B cell (primary cell): ENCODE measurements around the gene CPT1A. TPM values are rescaled to one million over a fixed set of nuclear protein-coding genes. Genes with fewer than 3 reads are reported as not detected.

Source experiments
- ATAC-seq: fragments of 200-7000 bp; cut with Tn5 transposase; one replicate; pipeline ENCODE4 v1.10.0; 2021; ENCODE audit warnings: low read depth, mild to moderate bottlenecking, moderate number of reproducible peaks, moderate library complexity
- CTCF ChIA-PET: fragments of 350-600 bp; sonication (Branson Sonifier 250); formaldehyde crosslinking; loops from one replicate; lab custom pipeline; 2021; ENCODE audit warnings: antibody characterized with exemption, inconsistent platforms; lab: Charles Lee
- POLR2A ChIA-PET: fragments of 350-600 bp; sonication (Branson Sonifier 250); formaldehyde crosslinking; loops from one replicate; lab custom pipeline; 2021; ENCODE audit warnings: antibody characterized with exemption; lab: Charles Lee
- DNase-seq: peaks from one replicate; pipeline ENCODE4 v3.0.0; 2013
- H2AFZ ChIP-seq: 2 replicates; pipeline ENCODE4 v1.6.1; 2012; ENCODE audit warnings: mild to moderate bottlenecking, low read depth, low read length; ENCODE audit not compliant: insufficient read depth, poor library complexity, severe bottlenecking
- H3K27ac ChIP-seq, 2 donors: 1 replicate in 1 of 2; 2 replicates in 1 of 2; pipeline ENCODE4 v1.5.1; 2012 to 2013; ENCODE audit warnings: low read length in 2 of 2, mild to moderate bottlenecking in 2 of 2, moderate library complexity in 1 of 2
- H3K27me3 ChIP-seq, 4 experiments: fragments of 200-600 bp in 1 of 4; sonication (generic) in 1 of 4; replicated peaks in 1 of 4; 1 replicate in 2 of 4; 2 replicates in 2 of 4; pipeline versions ENCODE4 v1.6.1 to v1.7.0; 2013 to 2016; ENCODE audit warnings: low read length in 3 of 4, mild to moderate bottlenecking in 2 of 4, mixed read lengths in 1 of 4, moderate library complexity in 1 of 4; ENCODE audit not compliant: insufficient read depth in 4 of 4, control insufficient read depth in 3 of 4; ENCODE audit errors: control extremely low read depth in 1 of 4
- H3K36me3 ChIP-seq, 2 experiments: replicated peaks in 1 of 2; 1 replicate in 1 of 2; 2 replicates in 1 of 2; pipeline versions ENCODE4 v1.6.1 to v1.7.1; 2013; ENCODE audit warnings: low read length in 1 of 2; ENCODE audit not compliant: insufficient read depth in 2 of 2, control insufficient read depth in 1 of 2; ENCODE audit errors: control extremely low read depth in 1 of 2, extremely low read depth in 1 of 2
- H3K4me1 ChIP-seq, 2 donors: fragments of 200-600 bp in 1 of 2; sonication (generic) in 1 of 2; 1 replicate in 1 of 2; 2 replicates in 1 of 2; pipeline versions ENCODE4 v1.5.1 to v1.6.1; 2013 to 2017; ENCODE audit warnings: low read length in 2 of 2; ENCODE audit not compliant: control insufficient read depth in 2 of 2, insufficient read depth in 2 of 2
- H3K4me2 ChIP-seq: replicated peaks from 2 replicates; pipeline ENCODE3; 2012; ENCODE audit warnings: mild to moderate bottlenecking, low read depth, low read length; ENCODE audit not compliant: poor library complexity, severe bottlenecking
- H3K4me3 ChIP-seq, 5 experiments: fragments of 200-600 bp in 1 of 5; sonication (generic) in 1 of 5; 1 replicate in 3 of 5; 2 replicates in 2 of 5; pipeline versions ENCODE4 v1.5.1 to v1.7.0; 2011 to 2016; ENCODE audit warnings: low read length in 4 of 5, mild to moderate bottlenecking in 4 of 5, low read depth in 2 of 5, control low read depth in 1 of 5, moderate library complexity in 1 of 5; ENCODE audit not compliant: insufficient read depth in 1 of 5; ENCODE audit errors: control extremely low read depth in 1 of 5, extremely low read depth in 1 of 5
- H3K79me2 ChIP-seq: fragments of 200-600 bp; sonication (generic); one replicate; pipeline ENCODE4 v1.6.0; 2016; ENCODE audit warnings: low read length; ENCODE audit not compliant: control insufficient read depth, insufficient read depth
- H3K9ac ChIP-seq: fragments of 200-600 bp; sonication (generic); 2 replicates; pipeline ENCODE4 v1.6.1; 2017; ENCODE audit warnings: mild to moderate bottlenecking, low read length, moderate library complexity
- H3K9me3 ChIP-seq, 3 donors: one replicate each; pipeline versions ENCODE4 v1.6.1 to v1.7.1; 2013; ENCODE audit warnings: low read length in 2 of 3; ENCODE audit not compliant: control insufficient read depth in 2 of 3, insufficient read depth in 1 of 3; ENCODE audit errors: control extremely low read depth in 1 of 3
- H4K20me1 ChIP-seq: 2 replicates; pipeline ENCODE4 v1.6.0; 2012; ENCODE audit warnings: mild to moderate bottlenecking, low read length; ENCODE audit not compliant: insufficient read depth, control insufficient read depth, poor library complexity, severe bottlenecking
- H3K27ac Mint-ChIP-seq: one replicate; pipeline ENCODE4 v1.8.0; 2021; ENCODE audit warnings: mixed read lengths
- H3K27me3 Mint-ChIP-seq: one replicate; pipeline ENCODE4 v1.8.0; 2021; ENCODE audit warnings: mixed read lengths
- H3K4me1 Mint-ChIP-seq: one replicate; pipeline ENCODE4 v1.8.0; 2021; ENCODE audit warnings: mixed read lengths
- H3K4me3 Mint-ChIP-seq: one replicate; pipeline ENCODE4 v1.8.0; 2021; ENCODE audit warnings: mixed read lengths
- H3K9me3 Mint-ChIP-seq: one replicate; pipeline ENCODE4 v1.8.0; 2022; ENCODE audit warnings: mixed read lengths; ENCODE audit not compliant: insufficient read depth
- EZH2 ChIP-seq: IDR thresholded peaks from 2 replicates; pipeline ENCODE4 v1.6.1; 2012; ENCODE audit warnings: borderline replicate concordance, low read depth, mild to moderate bottlenecking, moderate library complexity, low read length; ENCODE audit not compliant: insufficient read depth, poor library complexity, severe bottlenecking
- WGBS: methylation state at CpG from one replicate; pipeline ENCODE4 v1.1.5; 2013; ENCODE audit warnings: missing lambda C conversion rate; ENCODE audit not compliant: insufficient coverage; 5-methylcytosine and 5-hydroxymethylcytosine counted together
- intact Hi-C: fragments of 100-400 bp; cut with micrococcal nuclease; formaldehyde crosslinking; loops from one replicate; pipeline ENCODE4 v1.10.0; 2022
- polyA plus RNA-seq: library from polyadenylated mRNA; depleted of rRNA; stranded (reverse); fragments of >200 nt; gene quantifications from 2 replicates; pipeline ENCODE4 v1.2.3, GENCODE V29; 2012
- total RNA-seq, 2 donors: library from RNA; stranded (reverse); fragments of 120-200 nt in 1 of 2; gene quantifications; 1 replicate in 1 of 2; 2 replicates in 1 of 2; pipeline versions ENCODE4 v1.2.3 to v1.2.4, GENCODE V29; 2013 to 2022
- TF ChIP-seq, protein P1 (sequence below): fragments of 200-600 bp; IDR thresholded peaks from one replicate; pipeline ENCODE4 v1.8.0; 2022; ENCODE audit warnings: antibody characterized with exemption, mild to moderate bottlenecking

The CPT1A gene
- total and polyA plus RNA-seq, 2 donors (not counting 1 experiment from before 2014, with no cell fraction given) = 15.6 to 40.8 TPM

DNA sequence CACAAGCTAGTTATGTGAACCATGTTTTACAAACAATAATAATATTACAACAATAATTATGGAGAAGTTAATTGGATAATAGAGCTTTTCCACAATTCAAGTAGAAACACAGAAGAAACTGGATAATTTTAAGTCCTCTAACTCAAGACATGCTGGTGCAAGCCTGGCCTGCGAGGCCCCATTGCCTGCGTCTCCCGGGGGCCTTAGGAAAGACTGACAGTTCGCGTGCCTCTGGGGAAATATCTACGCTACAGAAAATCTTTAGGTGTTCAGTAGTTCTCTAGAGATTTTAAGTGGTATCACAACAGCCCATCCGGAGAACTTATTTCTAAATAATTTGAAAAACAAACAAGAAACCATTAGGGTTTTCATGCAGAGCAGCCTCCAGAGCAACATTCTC lies 134.2 kb downstream of the CPT1A start:
- TF ChIP-seq, protein P1, sequence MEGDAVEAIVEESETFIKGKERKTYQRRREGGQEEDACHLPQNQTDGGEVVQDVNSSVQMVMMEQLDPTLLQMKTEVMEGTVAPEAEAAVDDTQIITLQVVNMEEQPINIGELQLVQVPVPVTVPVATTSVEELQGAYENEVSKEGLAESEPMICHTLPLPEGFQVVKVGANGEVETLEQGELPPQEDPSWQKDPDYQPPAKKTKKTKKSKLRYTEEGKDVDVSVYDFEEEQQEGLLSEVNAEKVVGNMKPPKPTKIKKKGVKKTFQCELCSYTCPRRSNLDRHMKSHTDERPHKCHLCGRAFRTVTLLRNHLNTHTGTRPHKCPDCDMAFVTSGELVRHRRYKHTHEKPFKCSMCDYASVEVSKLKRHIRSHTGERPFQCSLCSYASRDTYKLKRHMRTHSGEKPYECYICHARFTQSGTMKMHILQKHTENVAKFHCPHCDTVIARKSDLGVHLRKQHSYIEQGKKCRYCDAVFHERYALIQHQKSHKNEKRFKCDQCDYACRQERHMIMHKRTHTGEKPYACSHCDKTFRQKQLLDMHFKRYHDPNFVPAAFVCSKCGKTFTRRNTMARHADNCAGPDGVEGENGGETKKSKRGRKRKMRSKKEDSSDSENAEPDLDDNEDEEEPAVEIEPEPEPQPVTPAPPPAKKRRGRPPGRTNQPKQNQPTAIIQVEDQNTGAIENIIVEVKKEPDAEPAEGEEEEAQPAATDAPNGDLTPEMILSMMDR = no peak
- TF ChIP-seq EZH2 = no peak
- no peaks in the 10 kb centered on the region for H3K9me3 Mint-ChIP-seq
- H3K4me3 Mint-ChIP-seq = no peak overlapping the region
- no peaks in the 10 kb centered on the region for H3K79me2 ChIP-seq
- H3K27me3 Mint-ChIP-seq = peaks cover 5% of the 10 kb centered on the region
- no peak overlapping the region for H3K4me2 ChIP-seq
- no peak overlapping the region for H3K27ac Mint-ChIP-seq
- no peaks in the 10 kb centered on the region for H3K36me3 ChIP-seq
- no peaks in the 10 kb centered on the region for H3K4me1 Mint-ChIP-seq
- ATAC-seq (no peak), DNase-seq (no peak)
- no peak overlapping the region for H2AFZ ChIP-seq
- no peaks in the 10 kb centered on the region for H3K9me3 ChIP-seq
- CTCF ChIA-PET = no interaction called here
- H3K27ac ChIP-seq = no peak overlapping the region
- no peaks in the 10 kb centered on the region for H3K27me3 ChIP-seq
- no peak overlapping the region for H3K4me3 ChIP-seq
- H3K4me1 ChIP-seq = no peaks in the 10 kb centered on the region
- H4K20me1 ChIP-seq = no peaks in the 10 kb centered on the region
- H3K9ac ChIP-seq = no peak overlapping the region
- POLR2A ChIA-PET = no interaction called here
- intact Hi-C loops = no loop called here
- WGBS = no CpG with 5 or more reads among the region's 7 CpGs

DNA sequence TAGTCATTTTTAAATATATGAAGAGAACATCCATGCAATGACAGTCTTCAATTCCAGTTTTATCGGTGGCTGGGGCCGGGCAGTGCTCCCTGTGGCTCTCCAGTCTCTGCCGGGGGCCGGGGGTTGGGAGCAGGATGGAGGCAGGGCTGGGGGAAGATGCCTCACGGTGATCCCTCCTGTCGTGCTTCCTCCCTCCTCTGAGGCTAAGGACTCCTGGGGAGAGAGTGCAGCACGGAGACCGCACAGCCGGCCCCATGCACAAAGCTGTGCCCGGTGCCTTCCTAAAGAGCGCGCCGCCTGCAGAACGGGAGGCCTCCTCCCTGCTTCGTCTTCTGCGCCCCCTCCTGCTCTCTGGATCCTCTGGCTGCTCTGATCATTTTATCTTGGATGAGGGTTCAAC lies 136.8 kb downstream of the CPT1A start:
- H3K9me3 Mint-ChIP-seq = no peaks in the 10 kb centered on the region
- no peaks in the 10 kb centered on the region for H3K4me1 Mint-ChIP-seq
- no peak overlapping the region for H2AFZ ChIP-seq
- no peak overlapping the region for H3K4me3 Mint-ChIP-seq
- no peak for DNase-seq
- POLR2A ChIA-PET = no interaction called here
- no peak overlapping the region for H3K4me2 ChIP-seq
- intact Hi-C loops = no loop called here
- H3K36me3 ChIP-seq = no peaks in the 10 kb centered on the region
- H3K4me3 ChIP-seq = no peak overlapping the region
- no peak overlapping the region for H3K9ac ChIP-seq
- ATAC-seq = no peak
- CTCF ChIA-PET = no interaction called here
- H4K20me1 ChIP-seq = no peaks in the 10 kb centered on the region
- no peaks in the 10 kb centered on the region for H3K9me3 ChIP-seq
- H3K27ac ChIP-seq = no peak overlapping the region
- no peak overlapping the region for H3K27ac Mint-ChIP-seq
- H3K79me2 ChIP-seq = no peaks in the 10 kb centered on the region
- no peaks in the 10 kb centered on the region for H3K27me3 ChIP-seq
- no peak for TF ChIP-seq EZH2
- TF ChIP-seq, protein P1 = no peak
- H3K27me3 Mint-ChIP-seq = peaks cover 12% of the 10 kb centered on the region
- no peaks in the 10 kb centered on the region for H3K4me1 ChIP-seq
- WGBS = 87% methylated on average over 12 of the region's 16 CpGs

Other genes with a start within 250 kb of the CPT1A start
- gene GAL, start 157.4 kb downstream of the CPT1A start, total RNA-seq = not detected in 2 replicates
- gene GAL, start 157.4 kb downstream of the CPT1A start, polyA plus RNA-seq = not detected in 2 replicates
- gene TESMIN, start 90.4 kb downstream of the CPT1A start, total RNA-seq = 4.3 and 4.6 TPM in 2 replicates
- 0.79 and 3.2 TPM in 2 replicates for gene TESMIN, start 90.4 kb downstream of the CPT1A start, polyA plus RNA-seq
- gene MRPL21, start 61.9 kb upstream of the CPT1A start, total RNA-seq = 34.4 and 35.8 TPM in 2 replicates
- 20.4 and 23.8 TPM in 2 replicates for gene MRPL21, start 61.9 kb upstream of the CPT1A start, polyA plus RNA-seq
- gene IGHMBP2, start 62.0 kb upstream of the CPT1A start, total RNA-seq = 37.0 and 41.4 TPM in 2 replicates
- gene IGHMBP2, start 62.0 kb upstream of the CPT1A start, polyA plus RNA-seq = 18.3 and 42.9 TPM in 2 replicates
- gene MRGPRD, start 139.1 kb upstream of the CPT1A start, total RNA-seq = not detected in 2 replicates
- gene MRGPRD, start 139.1 kb upstream of the CPT1A start, polyA plus RNA-seq = not detected in 2 replicates
- not detected in 2 replicates for gene MRGPRF, start 171.3 kb upstream of the CPT1A start, total RNA-seq
- not detected in 2 replicates for gene MRGPRF, start 171.3 kb upstream of the CPT1A start, polyA plus RNA-seq
- 71.4 and 76.2 TPM in 2 replicates for gene TPCN2, start 207.0 kb upstream of the CPT1A start, total RNA-seq
- gene TPCN2, start 207.0 kb upstream of the CPT1A start, polyA plus RNA-seq = 15.0 and 16.8 TPM in 2 replicates